ENCODE results near the gene C1QTNF12.

DNA sequence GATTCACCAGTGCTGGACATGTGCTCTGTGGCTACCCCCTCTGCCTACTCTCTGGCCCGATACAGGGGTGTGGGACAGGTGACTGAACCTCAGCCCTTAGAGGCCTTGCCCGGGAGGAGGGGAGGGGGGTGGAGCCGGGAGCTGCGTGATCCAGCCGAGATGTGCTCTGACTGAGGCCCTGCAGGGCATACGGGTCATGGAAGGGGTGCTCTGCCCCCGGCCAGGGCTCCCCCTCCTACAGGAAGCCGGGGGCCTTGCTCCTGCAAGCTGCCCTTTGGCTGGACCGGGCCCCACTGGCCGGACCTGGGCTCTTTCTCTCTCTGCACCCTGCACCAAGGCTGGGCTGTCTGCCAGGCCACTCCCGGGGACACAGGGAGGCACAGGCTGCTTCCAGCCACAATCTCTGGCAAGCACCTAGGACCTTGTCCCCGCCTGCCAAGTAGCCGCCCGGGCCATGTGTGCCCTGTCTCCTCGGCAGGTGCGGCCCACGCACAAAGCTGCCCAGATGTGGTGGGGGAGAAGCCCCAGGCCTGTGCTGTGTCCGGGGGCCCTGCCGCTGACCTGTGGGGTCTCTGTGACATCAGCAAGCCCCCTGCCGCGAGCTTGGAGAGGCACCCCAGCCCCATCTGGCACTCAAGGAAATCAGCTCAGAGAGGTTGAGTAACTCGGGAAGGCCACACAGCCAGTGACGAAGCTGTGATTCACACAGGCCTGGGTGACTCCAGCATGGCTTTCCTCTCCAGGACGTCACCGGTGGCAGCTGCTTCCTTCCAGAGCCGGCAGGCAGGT lies 35.2 kb upstream of the C1QTNF12 start:
- TF ChIP-seq CTCF (IDR thresholded peaks at IDR 0.05; ENCODE audit: insufficient read depth, low read length): no peak
- no peak for TF ChIP-seq POLR2AphosphoS5 (IDR thresholded peaks at IDR 0.05; ENCODE audit: low read depth)
- no peak for TF ChIP-seq GABPA (IDR thresholded peaks at IDR 0.05; ENCODE audit: low read depth)
- TF ChIP-seq, protein P1, sequence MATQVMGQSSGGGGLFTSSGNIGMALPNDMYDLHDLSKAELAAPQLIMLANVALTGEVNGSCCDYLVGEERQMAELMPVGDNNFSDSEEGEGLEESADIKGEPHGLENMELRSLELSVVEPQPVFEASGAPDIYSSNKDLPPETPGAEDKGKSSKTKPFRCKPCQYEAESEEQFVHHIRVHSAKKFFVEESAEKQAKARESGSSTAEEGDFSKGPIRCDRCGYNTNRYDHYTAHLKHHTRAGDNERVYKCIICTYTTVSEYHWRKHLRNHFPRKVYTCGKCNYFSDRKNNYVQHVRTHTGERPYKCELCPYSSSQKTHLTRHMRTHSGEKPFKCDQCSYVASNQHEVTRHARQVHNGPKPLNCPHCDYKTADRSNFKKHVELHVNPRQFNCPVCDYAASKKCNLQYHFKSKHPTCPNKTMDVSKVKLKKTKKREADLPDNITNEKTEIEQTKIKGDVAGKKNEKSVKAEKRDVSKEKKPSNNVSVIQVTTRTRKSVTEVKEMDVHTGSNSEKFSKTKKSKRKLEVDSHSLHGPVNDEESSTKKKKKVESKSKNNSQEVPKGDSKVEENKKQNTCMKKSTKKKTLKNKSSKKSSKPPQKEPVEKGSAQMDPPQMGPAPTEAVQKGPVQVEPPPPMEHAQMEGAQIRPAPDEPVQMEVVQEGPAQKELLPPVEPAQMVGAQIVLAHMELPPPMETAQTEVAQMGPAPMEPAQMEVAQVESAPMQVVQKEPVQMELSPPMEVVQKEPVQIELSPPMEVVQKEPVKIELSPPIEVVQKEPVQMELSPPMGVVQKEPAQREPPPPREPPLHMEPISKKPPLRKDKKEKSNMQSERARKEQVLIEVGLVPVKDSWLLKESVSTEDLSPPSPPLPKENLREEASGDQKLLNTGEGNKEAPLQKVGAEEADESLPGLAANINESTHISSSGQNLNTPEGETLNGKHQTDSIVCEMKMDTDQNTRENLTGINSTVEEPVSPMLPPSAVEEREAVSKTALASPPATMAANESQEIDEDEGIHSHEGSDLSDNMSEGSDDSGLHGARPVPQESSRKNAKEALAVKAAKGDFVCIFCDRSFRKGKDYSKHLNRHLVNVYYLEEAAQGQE (IDR thresholded peaks at IDR 0.05; ENCODE audit: insufficient replicate concordance, low read depth): no peak

All from HL-60 (cell line).